ENCODE measurements around the gene ANAPC16.

ANAPC16 gene

GRCh38 chr10:72228318-72228751 is 12.5 kb downstream of the ANAPC16 start:
- no peak for TF ChIP-seq GABPA (IDR thresholded peaks at IDR 0.05; ENCODE audit: low read depth)
- TF ChIP-seq REST (IDR thresholded peaks at IDR 0.05; ENCODE audit: insufficient replicate concordance, low read depth): no peak
- TF ChIP-seq SPI1 (IDR thresholded peaks at IDR 0.05; ENCODE audit: borderline replicate concordance, low read depth): no peak
- no peak for TF ChIP-seq POLR2AphosphoS5 (IDR thresholded peaks at IDR 0.05; ENCODE audit: low read depth)
- TF ChIP-seq, protein P1, sequence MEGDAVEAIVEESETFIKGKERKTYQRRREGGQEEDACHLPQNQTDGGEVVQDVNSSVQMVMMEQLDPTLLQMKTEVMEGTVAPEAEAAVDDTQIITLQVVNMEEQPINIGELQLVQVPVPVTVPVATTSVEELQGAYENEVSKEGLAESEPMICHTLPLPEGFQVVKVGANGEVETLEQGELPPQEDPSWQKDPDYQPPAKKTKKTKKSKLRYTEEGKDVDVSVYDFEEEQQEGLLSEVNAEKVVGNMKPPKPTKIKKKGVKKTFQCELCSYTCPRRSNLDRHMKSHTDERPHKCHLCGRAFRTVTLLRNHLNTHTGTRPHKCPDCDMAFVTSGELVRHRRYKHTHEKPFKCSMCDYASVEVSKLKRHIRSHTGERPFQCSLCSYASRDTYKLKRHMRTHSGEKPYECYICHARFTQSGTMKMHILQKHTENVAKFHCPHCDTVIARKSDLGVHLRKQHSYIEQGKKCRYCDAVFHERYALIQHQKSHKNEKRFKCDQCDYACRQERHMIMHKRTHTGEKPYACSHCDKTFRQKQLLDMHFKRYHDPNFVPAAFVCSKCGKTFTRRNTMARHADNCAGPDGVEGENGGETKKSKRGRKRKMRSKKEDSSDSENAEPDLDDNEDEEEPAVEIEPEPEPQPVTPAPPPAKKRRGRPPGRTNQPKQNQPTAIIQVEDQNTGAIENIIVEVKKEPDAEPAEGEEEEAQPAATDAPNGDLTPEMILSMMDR (IDR thresholded peaks at IDR 0.05; ENCODE audit: insufficient read depth, low read length): no peak
- Histone ChIP-seq H3K4me3 (replicated peaks; ENCODE audit: insufficient read depth, low read length) (no peak overlapping the region), H3K27ac (replicated peaks) (no peak overlapping the region), H3K27me3 (ENCODE audit: insufficient read depth, poor library complexity, severe bottlenecking) (no peaks in the 10 kb centered on the region)
- DNase-seq (ENCODE audit: low read depth in 1 of 2, low spot score in 1 of 2): no peak

- H3K27me3 ChIP-seq (ENCODE audit: insufficient read depth, poor library complexity, severe bottlenecking): no peaks in the 10 kb centered on the region
- TF ChIP-seq REST (IDR thresholded peaks at IDR 0.05; ENCODE audit: insufficient replicate concordance, low read depth) (no peak), SPI1 (IDR thresholded peaks at IDR 0.05; ENCODE audit: borderline replicate concordance, low read depth) (no peak), POLR2AphosphoS5 (IDR thresholded peaks at IDR 0.05; ENCODE audit: low read depth) (no peak), GABPA (IDR thresholded peaks at IDR 0.05; ENCODE audit: low read depth) (no peak)
- TF ChIP-seq, protein P1 (IDR thresholded peaks at IDR 0.05; ENCODE audit: insufficient read depth, low read length): no peak
- H3K27ac ChIP-seq (replicated peaks): no peak overlapping the region
- H3K4me3 ChIP-seq (replicated peaks; ENCODE audit: insufficient read depth, low read length): no peak overlapping the region
- DNase-seq (ENCODE audit: low read depth in 1 of 2, low spot score in 1 of 2): no peak
Observed at GRCh38 chr10:72229261-72230251, 13.7 kb downstream of the ANAPC16 start.

- no peak overlapping the region for H3K4me3 ChIP-seq (replicated peaks; ENCODE audit: insufficient read depth, low read length)
- TF ChIP-seq POLR2AphosphoS5 (IDR thresholded peaks at IDR 0.05; ENCODE audit: low read depth) (no peak), GABPA (IDR thresholded peaks at IDR 0.05; ENCODE audit: low read depth) (no peak), SPI1 (IDR thresholded peaks at IDR 0.05; ENCODE audit: borderline replicate concordance, low read depth) (no peak), REST (IDR thresholded peaks at IDR 0.05; ENCODE audit: insufficient replicate concordance, low read depth) (no peak)
- TF ChIP-seq, protein P1 (IDR thresholded peaks at IDR 0.05; ENCODE audit: insufficient read depth, low read length): no peak
- H3K27me3 ChIP-seq (ENCODE audit: insufficient read depth, poor library complexity, severe bottlenecking): no peaks in the 10 kb centered on the region
- no peak overlapping the region; the same call in 1 of the 2 replicates for H3K27ac ChIP-seq (replicated peaks)
- no peak for DNase-seq (ENCODE audit: low read depth in 1 of 2, low spot score in 1 of 2)
Observed at GRCh38 chr10:72233621-72234020, 17.8 kb downstream of the ANAPC16 start.

All from HL-60 (cell line).